HepG2 (cell line): ENCODE measurements around the gene GPR149. TPM values are rescaled to one million over a fixed set of nuclear protein-coding genes. Genes with fewer than 3 reads are reported as not detected.
A peak's percentile ranks its signal among the peaks of the same experiment; 100 is the strongest.

Experiments used
- ATAC-seq: fragments of 200-7000 bp; cut with Tn5 transposase; 3 replicates; pipeline ENCODE4 v1.9.1; 2020; ENCODE audit warnings: mild to moderate bottlenecking, moderate library complexity
- BruUV-seq: library from RNA; stranded (reverse); fragments of 400-500 nt; replicated peaks from 2 replicates; lab custom pipeline; 2021; lab: Mats Ljungman, UMichigan
- CTCF ChIA-PET: fragments of 300-600 bp; formaldehyde crosslinking; extraction: SDS; loops from one replicate; lab custom pipeline; 2021; ENCODE audit warnings: low total read pairs, inconsistent platforms, low intra/inter-chr PET ratio; lab: Yijun Ruan, JAX
- POLR2A ChIA-PET: fragments of 350-600 bp; sonication (Branson Sonifier 250); formaldehyde crosslinking; loops from one replicate; lab custom pipeline; 2020; ENCODE audit warnings: antibody characterized with exemption, inconsistent platforms; lab: Yijun Ruan, JAX
- DNase-seq: peaks from one replicate; pipeline ENCODE4 v3.0.0-alpha.2; 2015; ENCODE audit warnings: low spot score
- FAIRE-seq: peaks from 3 replicates; lab custom pipeline; 2011; peaks lifted over from hg19 to GRCh38; lab: Jason Lieb, UNC
- H2AFZ ChIP-seq: one replicate; pipeline ENCODE4 v1.6.1; 2011; ENCODE audit warnings: low read length, inconsistent platforms
- H3K27ac ChIP-seq: fragments of 300-600 bp; 3 replicates; pipeline ENCODE4 v1.8.0; 2011; ENCODE audit warnings: mixed run types, mild to moderate bottlenecking, mixed read lengths, low read length, inconsistent platforms; ENCODE audit not compliant: insufficient read depth; ENCODE audit errors: extremely low read length
- H3K27me3 ChIP-seq, 2 experiments: fragments of 200-600 bp in 1 of 2; 2 replicates in 1 of 2; 3 replicates in 1 of 2; pipeline versions ENCODE4 v1.6.0 to v1.8.0; 2011; ENCODE audit warnings: low read length in 2 of 2, mild to moderate bottlenecking in 2 of 2, moderate library complexity in 2 of 2, inconsistent platforms in 1 of 2; ENCODE audit not compliant: insufficient read depth in 2 of 2, control insufficient read depth in 1 of 2
- H3K36me3 ChIP-seq, 2 experiments: fragments of 200-600 bp in 1 of 2; replicated peaks in 1 of 2; 2 replicates in 1 of 2; 3 replicates in 1 of 2; pipeline versions ENCODE4 v1.5.1 to v1.8.0; 2011; ENCODE audit warnings: low read length in 2 of 2, inconsistent platforms in 1 of 2; ENCODE audit not compliant: insufficient read depth in 2 of 2, control insufficient read depth in 1 of 2
- H3K4me1 ChIP-seq: 2 replicates; pipeline ENCODE4 v1.5.1; 2012; ENCODE audit warnings: low read length, inconsistent platforms; ENCODE audit not compliant: insufficient read depth
- H3K4me2 ChIP-seq: 2 replicates; pipeline ENCODE4 v1.6.0; 2011; ENCODE audit warnings: low read depth, low read length, inconsistent platforms
- H3K4me3 ChIP-seq, 3 experiments: fragments of 200-600 bp in 1 of 3; sonication (generic), shearing (Covaris generic) in 1 of 3; replicated peaks in 1 of 3; 2 replicates each; pipeline ENCODE4 v1.5.1; 2011 to 2016; ENCODE audit warnings: low read length in 3 of 3, inconsistent platforms in 2 of 3, low read depth in 2 of 3, mild to moderate bottlenecking in 2 of 3, control low read depth in 1 of 3, mixed read lengths in 1 of 3; ENCODE audit not compliant: insufficient read depth in 1 of 3
- H3K79me2 ChIP-seq: one replicate; pipeline ENCODE4 v1.6.1; 2011; ENCODE audit warnings: low read length, inconsistent platforms; ENCODE audit not compliant: insufficient read depth
- H3K9ac ChIP-seq: 2 replicates; pipeline ENCODE4 v1.6.0; 2011; ENCODE audit warnings: mild to moderate bottlenecking, low read depth, low read length, inconsistent platforms; ENCODE audit not compliant: insufficient read depth
- H3K9me3 ChIP-seq: 2 replicates; pipeline ENCODE4 v1.5.1; 2012; ENCODE audit warnings: mild to moderate bottlenecking, low read length
- H4K20me1 ChIP-seq: 2 replicates; pipeline ENCODE4 v1.6.0; 2011; ENCODE audit warnings: inconsistent platforms, mild to moderate bottlenecking, low read length, moderate library complexity; ENCODE audit not compliant: insufficient read depth
- SNAPC4 ChIP-seq: sonication (generic); formaldehyde crosslinking; IDR thresholded peaks from 2 replicates; pipeline ENCODE4 v1.4.0; 2020; ENCODE audit warnings: mild to moderate bottlenecking, missing genetic modification reagents
- TOE1 ChIP-seq: sonication (generic); formaldehyde crosslinking; IDR thresholded peaks from 2 replicates; pipeline ENCODE4 v1.4.0; 2020; ENCODE audit warnings: mild to moderate bottlenecking, missing genetic modification reagents
- WGBS: methylation state at CpG from one replicate; pipeline ENCODE4 v1.1.6; 2017; ENCODE audit warnings: low lambda C conversion rate; 5-methylcytosine and 5-hydroxymethylcytosine counted together
- in situ Hi-C: cut with HindIII; loops from 2 replicates; pipeline ENCODE4 v1.10.0; 2017; ENCODE audit warnings: low pct_unique_long_range_greater_than_20kb; ENCODE audit not compliant: extremely low pct_ligation_motif_present
- intact Hi-C: fragments of 100-400 bp; cut with micrococcal nuclease; formaldehyde crosslinking; loops from one replicate; pipeline ENCODE4 v1.10.0; 2022; ENCODE audit not compliant: unreplicated experiment
- polyA plus RNA-seq, 8 experiments: library from polyadenylated mRNA; depleted of rRNA in 3 of 8; stranded (reverse) in 7 of 8; unstranded in 1 of 8; fragments of >200 nt; fragmentation: Illumina TruSeq in 4 of 8; extraction: Trizol in 4 of 8; gene quantifications; 2 replicates each; pipeline versions ENCODE4 v1.2.1 to v1.2.3, GENCODE V29; 2011 to 2016; ENCODE audit warnings: low read depth in 4 of 8, missing spikeins in 1 of 8, mixed read lengths in 1 of 8; ENCODE audit not compliant: insufficient read depth in 1 of 8
- total RNA-seq, 5 experiments: library from RNA; depleted of rRNA; stranded (reverse); fragments of >200 nt; fragmentation: Illumina TruSeq; extraction: Trizol; gene quantifications; 2 replicates each; pipeline ENCODE4 v1.2.3, GENCODE V29; 2016; ENCODE audit warnings: low read depth in 1 of 5
- TF ChIP-seq, protein P1 (sequence below): sonication (generic); formaldehyde crosslinking; IDR thresholded peaks from 2 replicates; pipeline ENCODE4 v1.5.1; 2020; ENCODE audit warnings: mild to moderate bottlenecking, missing genetic modification reagents, moderate library complexity
- TF ChIP-seq, protein P2 (sequence below): sonication (generic); formaldehyde crosslinking; IDR thresholded peaks from 2 replicates; pipeline ENCODE4 v1.8.1; 2023; ENCODE audit warnings: mild to moderate bottlenecking, missing genetic modification reagents
- TF ChIP-seq, protein P3 (sequence below): sonication (generic); formaldehyde crosslinking; IDR thresholded peaks from 2 replicates; pipeline ENCODE4 v1.5.0; 2020; ENCODE audit warnings: mild to moderate bottlenecking, missing genetic modification reagents, moderate library complexity

Gene GPR149
- total and polyA plus RNA-seq, 2 of the 13 experiments (the other 11 are each of a cell fraction or from before 2014, with no cell fraction given): not detected

DNA sequence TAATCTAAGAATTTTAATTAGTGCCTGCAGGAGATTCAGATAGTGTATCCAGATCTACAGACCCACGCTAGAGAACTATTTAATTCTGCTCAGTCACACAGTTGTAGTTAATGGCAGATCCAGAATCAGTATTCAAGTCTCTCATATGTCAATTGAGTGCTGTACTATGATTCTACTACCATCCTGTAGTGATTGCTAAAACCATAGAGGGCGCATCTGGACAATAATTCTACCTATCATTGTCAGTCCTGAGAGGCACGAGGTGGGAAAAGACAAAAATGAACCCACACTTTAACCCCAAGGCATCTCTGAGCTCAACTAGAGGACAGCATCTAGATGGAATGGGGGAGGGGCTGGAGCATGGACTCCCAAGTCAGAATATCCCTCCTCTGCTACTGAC, 128.4 kb downstream of the GPR149 start:
- CTCF ChIA-PET: no interaction called here
- Histone ChIP-seq H3K4me3 (no peak overlapping the region), H3K9ac (no peak overlapping the region), H3K4me1 (no peaks in the 10 kb centered on the region), H3K4me2 (no peak overlapping the region), H2AFZ (no peak overlapping the region), H3K79me2 (no peaks in the 10 kb centered on the region), H3K27ac (no peak overlapping the region), H3K27me3 (no peaks in the 10 kb centered on the region), H3K36me3 (peaks cover 8 to 60% of the 10 kb centered on the region in 2 experiments), H4K20me1 (no peaks in the 10 kb centered on the region), H3K9me3 (no peaks in the 10 kb centered on the region)
- POLR2A ChIA-PET: no interaction called here
- FAIRE-seq (no peak), DNase-seq (no peak), ATAC-seq (peak; percentile 73)
- intact Hi-C loops: no loop called here
- no TSS peak for BruUV-seq
- TF ChIP-seq SNAPC4: no peak
- TF ChIP-seq TOE1: no peak
- TF ChIP-seq, protein P1, sequence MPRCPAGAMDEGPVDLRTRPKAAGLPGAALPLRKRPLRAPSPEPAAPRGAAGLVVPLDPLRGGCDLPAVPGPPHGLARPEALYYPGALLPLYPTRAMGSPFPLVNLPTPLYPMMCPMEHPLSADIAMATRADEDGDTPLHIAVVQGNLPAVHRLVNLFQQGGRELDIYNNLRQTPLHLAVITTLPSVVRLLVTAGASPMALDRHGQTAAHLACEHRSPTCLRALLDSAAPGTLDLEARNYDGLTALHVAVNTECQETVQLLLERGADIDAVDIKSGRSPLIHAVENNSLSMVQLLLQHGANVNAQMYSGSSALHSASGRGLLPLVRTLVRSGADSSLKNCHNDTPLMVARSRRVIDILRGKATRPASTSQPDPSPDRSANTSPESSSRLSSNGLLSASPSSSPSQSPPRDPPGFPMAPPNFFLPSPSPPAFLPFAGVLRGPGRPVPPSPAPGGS (CRISPR knock-in tag): no peak
- TF ChIP-seq, protein P2, sequence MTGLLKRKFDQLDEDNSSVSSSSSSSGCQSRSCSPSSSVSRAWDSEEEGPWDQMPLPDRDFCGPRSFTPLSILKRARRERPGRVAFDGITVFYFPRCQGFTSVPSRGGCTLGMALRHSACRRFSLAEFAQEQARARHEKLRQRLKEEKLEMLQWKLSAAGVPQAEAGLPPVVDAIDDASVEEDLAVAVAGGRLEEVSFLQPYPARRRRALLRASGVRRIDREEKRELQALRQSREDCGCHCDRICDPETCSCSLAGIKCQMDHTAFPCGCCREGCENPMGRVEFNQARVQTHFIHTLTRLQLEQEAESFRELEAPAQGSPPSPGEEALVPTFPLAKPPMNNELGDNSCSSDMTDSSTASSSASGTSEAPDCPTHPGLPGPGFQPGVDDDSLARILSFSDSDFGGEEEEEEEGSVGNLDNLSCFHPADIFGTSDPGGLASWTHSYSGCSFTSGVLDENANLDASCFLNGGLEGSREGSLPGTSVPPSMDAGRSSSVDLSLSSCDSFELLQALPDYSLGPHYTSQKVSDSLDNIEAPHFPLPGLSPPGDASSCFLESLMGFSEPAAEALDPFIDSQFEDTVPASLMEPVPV: no peak
- TF ChIP-seq, protein P3, sequence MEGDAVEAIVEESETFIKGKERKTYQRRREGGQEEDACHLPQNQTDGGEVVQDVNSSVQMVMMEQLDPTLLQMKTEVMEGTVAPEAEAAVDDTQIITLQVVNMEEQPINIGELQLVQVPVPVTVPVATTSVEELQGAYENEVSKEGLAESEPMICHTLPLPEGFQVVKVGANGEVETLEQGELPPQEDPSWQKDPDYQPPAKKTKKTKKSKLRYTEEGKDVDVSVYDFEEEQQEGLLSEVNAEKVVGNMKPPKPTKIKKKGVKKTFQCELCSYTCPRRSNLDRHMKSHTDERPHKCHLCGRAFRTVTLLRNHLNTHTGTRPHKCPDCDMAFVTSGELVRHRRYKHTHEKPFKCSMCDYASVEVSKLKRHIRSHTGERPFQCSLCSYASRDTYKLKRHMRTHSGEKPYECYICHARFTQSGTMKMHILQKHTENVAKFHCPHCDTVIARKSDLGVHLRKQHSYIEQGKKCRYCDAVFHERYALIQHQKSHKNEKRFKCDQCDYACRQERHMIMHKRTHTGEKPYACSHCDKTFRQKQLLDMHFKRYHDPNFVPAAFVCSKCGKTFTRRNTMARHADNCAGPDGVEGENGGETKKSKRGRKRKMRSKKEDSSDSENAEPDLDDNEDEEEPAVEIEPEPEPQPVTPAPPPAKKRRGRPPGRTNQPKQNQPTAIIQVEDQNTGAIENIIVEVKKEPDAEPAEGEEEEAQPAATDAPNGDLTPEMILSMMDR (CRISPR knock-in tag): 0 out of 2 replicates have a peak, but pooled peaks have one; percentile 8
- in situ Hi-C loops: no loop called here
- 100% methylated on average over 3 of the region's 3 CpGs for WGBS
